GM12878 (cell line): ENCODE results near the gene PRR22. TPM values are rescaled to one million over a fixed set of nuclear protein-coding genes. Genes with fewer than 3 reads are reported as not detected.

Source experiments
- ATAC-seq: fragments of 200-7000 bp; cut with Tn5 transposase; 3 replicates; pipeline ENCODE4 v1.9.1; 2020; ENCODE audit warnings: mild to moderate bottlenecking, moderate library complexity
- BruUV-seq: library from RNA; stranded (reverse); fragments of 400-500 nt; replicated peaks from 2 replicates; lab custom pipeline; 2021; lab: Mats Ljungman, UMichigan
- CTCF ChIA-PET: fragments of 300-600 bp; sonication (Branson Sonifier 250); formaldehyde crosslinking; extraction: SDS; loops from one replicate; lab custom pipeline; 2021; ENCODE audit warnings: inconsistent platforms; lab: Yijun Ruan, JAX
- POLR2A ChIA-PET: fragments of 350-600 bp; formaldehyde crosslinking; extraction: SDS; loops from one replicate; lab custom pipeline; 2021; ENCODE audit warnings: inconsistent platforms; lab: Charles Lee
- RAD21 ChIA-PET: fragments of 300-600 bp; sonication (Branson Sonifier 250); formaldehyde crosslinking; loops from one replicate; lab custom pipeline; 2023; ENCODE audit warnings: antibody characterized with exemption; ENCODE audit not compliant: unreplicated experiment; lab: Charles Lee
- SMC1A ChIA-PET: fragments of 300-600 bp; sonication (Branson Sonifier 250); formaldehyde crosslinking; loops from one replicate; lab custom pipeline; 2023; ENCODE audit not compliant: unreplicated experiment, uncharacterized antibody; lab: Charles Lee
- DNase-seq: peaks from one replicate; pipeline ENCODE4 v3.0.0-alpha.2; 2011; ENCODE audit warnings: low read depth, low spot score
- FAIRE-seq: peaks from 3 replicates; lab custom pipeline; 2011; peaks lifted over from hg19 to GRCh38; lab: Jason Lieb, UNC
- H2AFZ ChIP-seq: 2 replicates; pipeline ENCODE4 v1.6.0; 2011; ENCODE audit warnings: low read depth, low read length, control low read depth; ENCODE audit not compliant: control insufficient read depth
- H3K27ac ChIP-seq: 2 replicates; pipeline ENCODE4 v1.5.1; 2011; ENCODE audit warnings: control low read depth; ENCODE audit not compliant: control insufficient read depth, insufficient read depth
- H3K27me3 ChIP-seq, 2 experiments: replicated peaks in 1 of 2; 2 replicates each; pipeline versions ENCODE4 v1.6.0 to v1.6.1; 2011; ENCODE audit warnings: low read length in 1 of 2; ENCODE audit not compliant: control insufficient read depth in 2 of 2, insufficient read depth in 2 of 2
- H3K36me3 ChIP-seq, 2 experiments: 2 replicates each; pipeline ENCODE4 v1.5.1; 2011; ENCODE audit warnings: low read length in 1 of 2; ENCODE audit not compliant: control insufficient read depth in 2 of 2, insufficient read depth in 2 of 2
- H3K4me1 ChIP-seq: 2 replicates; pipeline ENCODE4 v1.6.1; 2011; ENCODE audit warnings: mild to moderate bottlenecking, low read length, moderate library complexity, mixed read lengths; ENCODE audit not compliant: control insufficient read depth, insufficient read depth
- H3K4me2 ChIP-seq: 2 replicates; pipeline ENCODE4 v1.6.0; 2011; ENCODE audit warnings: control low read depth; ENCODE audit not compliant: control insufficient read depth, insufficient read depth
- H3K4me3 ChIP-seq: fragments of 200-600 bp; sonication (generic); 2 replicates; pipeline ENCODE4 v1.5.1; 2016
- H3K79me2 ChIP-seq: 2 replicates; pipeline ENCODE4 v1.6.0; 2011; ENCODE audit warnings: low read length; ENCODE audit not compliant: control insufficient read depth, insufficient read depth
- H3K9ac ChIP-seq: 2 replicates; pipeline ENCODE4 v1.8.0; 2011; ENCODE audit warnings: low read length, control low read depth, mixed read lengths; ENCODE audit not compliant: control insufficient read depth, insufficient read depth
- H3K9me3 ChIP-seq: replicated peaks from 3 replicates; pipeline ENCODE4 v1.5.1; 2011; ENCODE audit warnings: mild to moderate bottlenecking, low read length; ENCODE audit not compliant: control insufficient read depth, insufficient read depth
- H4K20me1 ChIP-seq: 2 replicates; pipeline ENCODE4 v1.6.0; 2011; ENCODE audit not compliant: control insufficient read depth, insufficient read depth
- CBFB ChIP-seq: IDR thresholded peaks from 2 replicates; pipeline ENCODE4 v1.6.1; 2016; ENCODE audit warnings: antibody characterized with exemption, low read depth
- MAX ChIP-seq: IDR thresholded peaks from 2 replicates; pipeline ENCODE4 v1.6.1; 2012; ENCODE audit warnings: low read depth, low read length, improper control_type of control experiment
- POLR2AphosphoS2 ChIP-seq: IDR thresholded peaks from 2 replicates; pipeline ENCODE4 v1.6.1; 2011; ENCODE audit warnings: low read depth, mild to moderate bottlenecking, low read length, improper control_type of control experiment, moderate library complexity
- POLR2AphosphoS5 ChIP-seq: IDR thresholded peaks from 2 replicates; pipeline ENCODE4 v1.6.1; 2011; ENCODE audit warnings: mild to moderate bottlenecking, low read length, inconsistent platforms
- PRDM15 ChIP-seq: fragments of 450-650 bp; formaldehyde crosslinking; IDR thresholded peaks from 2 replicates; pipeline ENCODE4 v1.4.0; 2020; ENCODE audit warnings: mild to moderate bottlenecking, moderate library complexity
- ZBED1 ChIP-seq: IDR thresholded peaks from 2 replicates; pipeline ENCODE4 v1.6.1; 2016; ENCODE audit warnings: borderline replicate concordance
- WGBS: methylation state at CpG from one replicate; pipeline ENCODE4 v1.1.6; 2016; ENCODE audit warnings: low lambda C conversion rate; ENCODE audit not compliant: insufficient replicate concordance, insufficient coverage; ENCODE audit errors: missing lambda C conversion rate; 5-methylcytosine and 5-hydroxymethylcytosine counted together
- in situ Hi-C: fragments of 300-500 bp; cut with MboI; formaldehyde crosslinking; loops from 9 replicates; pipeline ENCODE4 v1.14.3; 2018; ENCODE audit warnings: mixed read lengths
- intact Hi-C: fragments of 100-400 bp; cut with micrococcal nuclease; formaldehyde crosslinking; loops from one replicate; pipeline ENCODE4 v1.14.2; 2022; ENCODE audit not compliant: unreplicated experiment
- polyA plus RNA-seq, 11 experiments: library from polyadenylated mRNA; depleted of rRNA in 4 of 11; unstranded in 6 of 11; stranded (reverse) in 5 of 11; fragments of >200 nt; fragmentation: Nextera tagmentation in 4 of 11; fragmentation: Illumina TruSeq in 1 of 11; extraction: Ambion mirVana in 4 of 11; extraction: Trizol in 1 of 11; gene quantifications; 1 replicate in 1 of 11; 2 replicates in 10 of 11; pipeline versions ENCODE4 v1.2.1 to v1.2.3, GENCODE V29; 2011 to 2016; ENCODE audit warnings: inconsistent platforms in 2 of 11, missing spikeins in 2 of 11, low read depth in 1 of 11
- total RNA-seq, 4 experiments: library from RNA; depleted of rRNA in 3 of 4; stranded (reverse); fragments of >200 nt in 3 of 4; fragmentation: Illumina TruSeq in 1 of 4; extraction: Trizol in 1 of 4; gene quantifications; 2 replicates each; pipeline versions ENCODE4 v1.2.1 to v1.2.3, GENCODE V29; 2013 to 2021

Gene PRR22
- total and polyA plus RNA-seq, 10 of the 15 experiments (the other 5 are each of a cell fraction or from before 2014, with no cell fraction given) = 0.31 to 4.4 (median 1.3) TPM; not detected in 2

GRCh38 chr19:5788422-5788821 lies 3.9 kb upstream of the PRR22 start:
- Histone ChIP-seq H3K4me1 (peaks cover 3% of the 10 kb centered on the region; the same call in 1 of the 2 replicates), H3K36me3 (peaks cover 4 to 29% of the 10 kb centered on the region in 2 experiments; a peak in 3 of 4 replicates), H3K4me3 (no peak overlapping the region), H3K9me3 (no peaks in the 10 kb centered on the region), H4K20me1 (no peaks in the 10 kb centered on the region), H3K4me2 (no peak overlapping the region), H3K9ac (no peak overlapping the region), H2AFZ (no peak overlapping the region), H3K27me3 (no peaks in the 10 kb centered on the region), H3K79me2 (peaks cover 5% of the 10 kb centered on the region), H3K27ac (no peak overlapping the region)
- TF ChIP-seq CBFB (no peak), POLR2AphosphoS5 (0 out of 2 replicates have a peak, but pooled peaks have one; percentile 25)
- ChIA-PET CTCF (no interaction called here), RAD21 (no interaction called here), POLR2A (no interaction called here), SMC1A (no interaction called here)
- no peak for FAIRE-seq
- no peak for ATAC-seq
- 96% methylated on average over 4 of the region's 5 CpGs for WGBS
- in situ Hi-C loops (no loop called here), intact Hi-C loops (no loop called here)
- no peak for DNase-seq
- BruUV-seq = no TSS peak

GRCh38 chr19:5787409-5788182 lies 3.0 kb upstream of the PRR22 start:
- BruUV-seq = no TSS peak
- Histone ChIP-seq H3K9me3 (no peaks in the 10 kb centered on the region), H3K27me3 (no peaks in the 10 kb centered on the region), H4K20me1 (no peaks in the 10 kb centered on the region), H2AFZ (no peak overlapping the region), H3K4me1 (peaks cover 3% of the 10 kb centered on the region; the same call in 1 of the 2 replicates), H3K9ac (no peak overlapping the region), H3K79me2 (peaks cover 5% of the 10 kb centered on the region), H3K27ac (no peak overlapping the region), H3K4me2 (no peak overlapping the region), H3K36me3 (peaks cover 4 to 30% of the 10 kb centered on the region in 2 experiments; a peak in 3 of 4 replicates), H3K4me3 (no peak overlapping the region)
- 95% methylated on average over 39 of the region's 39 CpGs for WGBS
- ChIA-PET RAD21 (no interaction called here), CTCF (no interaction called here), SMC1A (no interaction called here), POLR2A (no interaction called here)
- FAIRE-seq (no peak), ATAC-seq (no peak), DNase-seq (no peak)
- intact Hi-C loops = no loop called here
- in situ Hi-C loops = no loop called here
- TF ChIP-seq POLR2AphosphoS5 = no peak
- 0 out of 2 replicates have a peak, but pooled peaks have one; percentile 32 for TF ChIP-seq POLR2AphosphoS2
- no peak for TF ChIP-seq MAX
- TF ChIP-seq ZBED1 = no peak
- no peak for TF ChIP-seq PRDM15 (CRISPR knock-in tag)
